ENCODE measurements around the gene SAP25.

DNA sequence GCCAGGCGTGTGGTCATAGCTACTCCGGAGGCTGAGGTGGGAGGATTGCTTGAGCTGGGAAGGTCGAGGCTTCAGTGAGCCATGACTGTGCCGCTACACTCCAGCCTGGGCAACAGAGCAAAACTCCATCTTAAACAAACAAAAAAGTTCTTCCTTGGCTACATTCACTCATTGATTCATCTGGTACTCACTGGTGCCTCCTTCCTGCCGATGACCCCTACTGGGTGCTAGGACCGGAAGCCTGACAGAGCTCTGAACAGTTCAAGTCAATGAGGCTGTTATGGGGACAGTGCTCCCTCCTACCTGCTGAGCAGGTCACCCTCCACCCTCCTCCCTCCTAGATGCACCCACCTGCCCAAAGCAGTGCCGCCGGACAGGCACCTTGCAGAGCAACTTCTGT, 33.4 kb upstream of the SAP25 start:
- TF ChIP-seq, protein P1, sequence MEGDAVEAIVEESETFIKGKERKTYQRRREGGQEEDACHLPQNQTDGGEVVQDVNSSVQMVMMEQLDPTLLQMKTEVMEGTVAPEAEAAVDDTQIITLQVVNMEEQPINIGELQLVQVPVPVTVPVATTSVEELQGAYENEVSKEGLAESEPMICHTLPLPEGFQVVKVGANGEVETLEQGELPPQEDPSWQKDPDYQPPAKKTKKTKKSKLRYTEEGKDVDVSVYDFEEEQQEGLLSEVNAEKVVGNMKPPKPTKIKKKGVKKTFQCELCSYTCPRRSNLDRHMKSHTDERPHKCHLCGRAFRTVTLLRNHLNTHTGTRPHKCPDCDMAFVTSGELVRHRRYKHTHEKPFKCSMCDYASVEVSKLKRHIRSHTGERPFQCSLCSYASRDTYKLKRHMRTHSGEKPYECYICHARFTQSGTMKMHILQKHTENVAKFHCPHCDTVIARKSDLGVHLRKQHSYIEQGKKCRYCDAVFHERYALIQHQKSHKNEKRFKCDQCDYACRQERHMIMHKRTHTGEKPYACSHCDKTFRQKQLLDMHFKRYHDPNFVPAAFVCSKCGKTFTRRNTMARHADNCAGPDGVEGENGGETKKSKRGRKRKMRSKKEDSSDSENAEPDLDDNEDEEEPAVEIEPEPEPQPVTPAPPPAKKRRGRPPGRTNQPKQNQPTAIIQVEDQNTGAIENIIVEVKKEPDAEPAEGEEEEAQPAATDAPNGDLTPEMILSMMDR (IDR thresholded peaks at IDR 0.05; ENCODE audit: low read length): no peak
- no peak for TF ChIP-seq EZH2 (optimal IDR thresholded peaks at IDR 0.05; ENCODE audit: low read depth, low read length)

All from MM.1S (cell line).